OCI-LY1 (cell line): ENCODE results near the gene RSPH1.

ENCODE experiments used
- EZH2 ChIP-seq: fragments of 200-600 bp; sonication (generic), shearing (Covaris generic); IDR thresholded peaks from 2 replicates; pipeline ENCODE4 v1.8.0; 2017; ENCODE audit warnings: borderline replicate concordance, mixed run types, mild to moderate bottlenecking, antibody characterized with exemption, low read length, moderate library complexity, mixed read lengths
- TF ChIP-seq, protein P1 (sequence below): fragments of 200-600 bp; sonication (generic), shearing (Covaris generic); IDR thresholded peaks from 2 replicates; pipeline ENCODE4 v1.5.1; 2017; ENCODE audit warnings: mild to moderate bottlenecking, antibody characterized with exemption, low read length, moderate library complexity, mixed read lengths

DNA sequence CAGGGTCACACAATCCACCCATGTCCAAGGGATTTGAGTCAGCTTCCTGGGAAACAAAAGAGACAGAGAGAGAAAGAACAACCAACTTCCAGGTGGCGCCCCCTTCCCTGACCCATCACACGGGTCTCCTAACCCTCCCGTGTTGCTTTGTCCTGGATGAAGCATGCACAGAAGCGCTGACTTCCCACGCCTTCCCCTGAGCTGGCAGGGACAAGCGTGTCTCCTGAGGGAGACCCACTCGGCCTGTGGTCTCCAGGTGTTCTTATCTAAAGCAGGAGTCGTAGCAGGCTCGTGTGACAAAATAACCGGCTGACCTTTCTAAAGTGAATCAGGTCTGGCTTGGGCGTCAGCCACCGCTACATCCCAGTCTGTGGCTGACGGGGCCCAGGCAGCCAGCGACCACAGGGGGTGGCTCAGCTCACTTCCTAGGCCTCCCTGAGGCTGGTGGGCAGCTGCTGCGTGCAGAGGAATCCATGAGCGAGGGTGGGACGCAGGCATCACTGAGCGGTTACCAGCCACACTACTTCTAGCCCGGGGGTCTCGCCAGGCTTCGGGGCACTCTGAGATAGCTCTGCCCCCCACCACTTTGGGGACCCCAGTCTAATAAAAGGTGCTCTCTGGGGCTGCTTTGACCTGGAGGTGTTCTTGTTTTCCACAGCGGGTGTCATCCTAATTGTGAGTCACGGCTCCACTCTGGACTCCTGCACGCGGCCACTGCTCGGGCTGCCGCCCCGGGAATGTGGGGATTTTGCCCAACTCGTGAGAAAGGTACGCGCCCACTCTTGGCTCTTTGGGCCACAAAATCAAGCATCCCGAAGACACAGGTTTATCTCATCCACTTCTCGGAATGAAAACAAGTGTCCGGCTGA, 51.9 kb downstream of the RSPH1 start:
- TF ChIP-seq, protein P1, sequence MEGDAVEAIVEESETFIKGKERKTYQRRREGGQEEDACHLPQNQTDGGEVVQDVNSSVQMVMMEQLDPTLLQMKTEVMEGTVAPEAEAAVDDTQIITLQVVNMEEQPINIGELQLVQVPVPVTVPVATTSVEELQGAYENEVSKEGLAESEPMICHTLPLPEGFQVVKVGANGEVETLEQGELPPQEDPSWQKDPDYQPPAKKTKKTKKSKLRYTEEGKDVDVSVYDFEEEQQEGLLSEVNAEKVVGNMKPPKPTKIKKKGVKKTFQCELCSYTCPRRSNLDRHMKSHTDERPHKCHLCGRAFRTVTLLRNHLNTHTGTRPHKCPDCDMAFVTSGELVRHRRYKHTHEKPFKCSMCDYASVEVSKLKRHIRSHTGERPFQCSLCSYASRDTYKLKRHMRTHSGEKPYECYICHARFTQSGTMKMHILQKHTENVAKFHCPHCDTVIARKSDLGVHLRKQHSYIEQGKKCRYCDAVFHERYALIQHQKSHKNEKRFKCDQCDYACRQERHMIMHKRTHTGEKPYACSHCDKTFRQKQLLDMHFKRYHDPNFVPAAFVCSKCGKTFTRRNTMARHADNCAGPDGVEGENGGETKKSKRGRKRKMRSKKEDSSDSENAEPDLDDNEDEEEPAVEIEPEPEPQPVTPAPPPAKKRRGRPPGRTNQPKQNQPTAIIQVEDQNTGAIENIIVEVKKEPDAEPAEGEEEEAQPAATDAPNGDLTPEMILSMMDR, result no peak
- TF ChIP-seq EZH2, result no peak
